ENCODE results near the gene MED27.
A peak's percentile ranks its signal among the peaks of the same experiment; 100 is the strongest.

The MED27 gene

DNA sequence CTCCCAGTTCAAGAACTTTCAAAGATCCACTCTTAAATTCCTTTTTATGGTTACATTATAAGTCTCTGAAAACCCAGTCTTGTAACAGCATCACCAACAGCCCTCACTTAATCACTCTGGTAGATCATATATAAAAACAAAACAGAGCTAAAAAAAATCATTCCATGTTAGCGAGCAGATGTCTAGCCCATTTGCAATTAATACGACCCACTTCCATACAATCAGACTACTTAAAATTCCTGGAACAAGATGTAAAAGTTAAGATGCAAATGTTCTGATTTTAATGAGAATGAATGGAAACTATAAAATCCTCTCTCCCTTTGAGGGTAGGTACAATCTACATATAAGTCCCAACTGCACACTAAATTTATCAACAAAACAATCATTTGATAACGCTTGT lies 167.0 kb downstream of the MED27 start:
- no peak for DNase-seq

DNA sequence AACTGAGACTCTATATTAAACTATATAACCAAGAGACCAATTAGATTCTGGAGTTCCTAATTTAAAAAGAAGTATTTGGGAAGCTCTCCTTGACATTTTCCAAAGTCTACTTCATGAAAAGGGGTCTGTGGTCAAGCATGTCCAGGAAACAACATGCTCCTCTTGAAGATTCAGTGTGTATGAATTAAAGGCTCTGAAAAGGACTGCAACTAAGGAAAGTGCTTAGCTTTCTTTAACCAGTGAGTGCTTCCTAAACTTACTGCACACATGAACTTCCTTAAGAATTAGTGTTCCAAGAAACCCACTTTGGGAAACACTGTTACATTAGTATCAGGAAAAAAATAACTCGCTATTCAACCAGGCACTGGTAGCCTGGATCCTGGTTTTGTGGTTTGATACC lies 167.6 kb downstream of the MED27 start:
- DNase-seq = no peak

- no peak for DNase-seq
These were observed 169.1 kb downstream of the MED27 start for GRCh38 chr9:131910572-131910971.

DNA sequence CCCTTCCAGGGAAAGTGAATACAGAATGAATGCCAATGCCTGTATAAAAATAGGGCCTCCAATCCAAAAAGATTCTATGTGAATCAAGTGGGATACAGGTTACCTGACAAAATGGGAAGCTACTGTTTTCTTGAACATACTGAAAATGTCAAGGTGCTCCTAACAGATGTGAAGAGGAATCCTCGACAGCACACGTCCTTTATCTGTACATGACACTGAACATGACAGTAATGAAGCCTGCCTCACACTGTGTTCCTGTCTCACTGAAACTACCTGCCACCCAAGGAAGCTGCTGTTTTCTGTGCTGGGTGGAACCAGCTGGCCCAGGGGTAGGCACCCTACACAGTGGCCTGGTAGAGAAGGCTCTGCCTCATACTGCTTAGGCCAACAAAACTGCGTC lies 174.5 kb downstream of the MED27 start:
- no peak for DNase-seq

GRCh38 chr9:131899296-131900228 lies 180.1 kb downstream of the MED27 start:
- no peak for DNase-seq

DNA sequence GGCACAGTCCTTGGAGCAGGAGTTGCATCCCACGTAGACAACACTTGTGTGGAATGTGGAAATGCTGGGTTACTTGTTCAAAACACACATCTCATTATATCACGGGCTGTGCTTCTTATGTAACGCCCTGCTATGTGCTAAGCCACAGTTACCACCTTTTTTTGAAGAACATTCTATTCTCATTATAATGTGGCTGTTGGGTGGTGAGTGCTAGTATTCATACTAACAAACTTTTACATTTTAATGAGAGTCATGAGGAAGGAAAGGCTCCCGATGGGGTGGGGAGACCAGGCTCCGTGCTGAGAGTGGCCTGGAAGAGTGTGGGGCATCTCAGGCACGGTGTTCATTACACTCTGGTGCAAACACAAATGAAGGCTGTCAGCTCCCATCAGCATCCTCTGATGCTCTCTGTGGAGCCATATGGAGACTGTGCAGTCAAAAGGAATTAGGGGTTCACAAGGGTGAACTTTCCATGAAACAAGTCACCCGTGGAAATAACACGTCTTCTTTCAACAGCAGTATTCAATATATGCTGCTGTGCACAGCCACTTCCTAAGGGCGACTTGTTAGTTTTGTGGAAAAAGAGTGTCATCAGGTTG lies 186.7 kb downstream of the MED27 start:
- DNase-seq = no peak

DNA sequence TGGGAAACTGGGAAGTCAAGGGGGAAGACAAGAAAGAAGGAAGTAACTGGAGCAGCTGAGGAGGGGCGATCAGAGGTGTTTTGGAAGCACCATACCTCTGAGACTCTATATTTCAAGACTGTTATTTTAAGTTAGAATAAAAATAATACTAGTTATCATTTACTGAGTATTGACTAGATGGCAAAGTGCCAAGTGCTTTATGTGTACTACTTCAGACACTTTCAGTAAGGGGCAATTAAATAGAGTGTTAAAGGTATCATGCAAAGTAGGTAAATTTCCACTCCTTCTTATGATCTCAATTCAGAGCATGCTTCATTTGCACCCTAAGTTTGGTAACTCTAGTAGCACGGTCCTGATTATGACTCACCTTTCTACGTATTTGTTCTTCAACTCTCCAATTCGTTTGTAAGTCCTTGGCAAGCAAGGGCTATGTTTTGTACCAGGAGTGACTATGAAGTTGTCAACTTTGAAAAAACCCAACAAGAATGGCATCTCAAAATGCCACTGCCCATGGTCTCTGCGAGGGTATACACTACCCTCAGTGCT lies 187.4 kb downstream of the MED27 start:
- no peak for DNase-seq

GRCh38 chr9:131891598-131891997 lies 188.1 kb downstream of the MED27 start:
- no peak for DNase-seq

GRCh38 chr9:131889437-131890251 lies 190.0 kb downstream of the MED27 start:
- DNase-seq = no peak

DNA sequence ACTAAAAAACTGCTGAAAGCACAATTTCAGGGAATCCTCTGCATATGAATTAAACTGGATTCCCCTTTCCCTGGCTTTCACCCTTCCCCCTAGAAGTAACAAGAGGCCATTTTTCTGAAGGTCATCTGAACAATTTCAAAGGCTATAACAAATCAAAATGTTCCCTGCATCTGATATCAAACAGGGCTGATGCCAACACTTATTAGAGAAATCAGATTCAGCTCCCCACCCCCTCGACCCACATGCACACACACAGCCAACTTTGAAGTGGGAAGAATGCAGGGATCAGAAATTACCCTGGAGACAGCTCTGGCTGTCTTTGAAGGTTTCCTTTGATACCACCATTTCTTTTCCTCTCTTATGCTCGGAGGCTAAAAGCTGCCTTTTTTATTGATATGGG lies 190.7 kb downstream of the MED27 start:
- DNase-seq = no peak

DNA sequence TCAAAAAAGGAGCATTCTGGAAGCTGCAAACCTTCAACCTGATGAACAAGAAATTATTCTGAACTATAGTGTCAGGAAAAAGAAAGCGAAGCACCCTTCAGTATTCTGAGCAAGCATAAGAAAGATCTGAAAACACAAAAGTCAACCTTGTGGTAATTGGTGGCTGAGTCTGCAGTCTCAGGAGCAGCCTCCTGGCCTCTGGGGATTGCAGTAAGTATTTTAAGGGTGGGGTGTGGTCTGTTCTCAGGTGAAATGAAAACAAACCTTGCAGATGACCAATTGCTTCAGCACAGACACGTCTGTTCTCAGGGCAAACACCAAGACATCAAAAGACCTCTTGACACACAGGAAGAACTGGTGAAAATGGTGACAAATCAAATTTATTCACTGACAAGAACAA lies 192.0 kb downstream of the MED27 start:
- no peak for DNase-seq

- DNase-seq = no peak
These were observed 192.8 kb downstream of the MED27 start for GRCh38 chr9:131886826-131887225.

- DNase-seq = no peak
These were observed 194.5 kb downstream of the MED27 start for GRCh38 chr9:131885144-131885609.

DNA sequence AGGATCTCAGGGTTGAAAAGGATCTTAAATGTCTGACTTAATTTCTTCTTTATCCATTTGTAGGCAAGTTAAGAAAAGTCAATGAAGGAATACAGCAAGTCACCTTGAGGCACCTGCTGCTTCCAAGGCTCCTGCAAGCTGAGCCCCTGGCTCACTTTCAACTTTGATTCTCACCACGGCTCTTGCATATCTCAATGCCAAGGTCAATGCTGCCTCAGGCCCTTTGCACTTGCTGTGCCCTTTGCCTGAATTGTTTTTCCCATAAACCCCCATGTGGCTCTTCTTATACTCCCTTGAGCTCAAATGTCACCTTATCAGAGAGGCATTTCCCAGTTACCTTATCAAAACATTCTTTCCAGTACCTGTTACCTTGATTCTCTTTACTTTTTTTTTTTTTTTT lies 195.4 kb downstream of the MED27 start:
- no peak for DNase-seq

- no peak for DNase-seq
These were observed 198.7 kb downstream of the MED27 start for GRCh38 chr9:131880833-131881583.

- DNase-seq = no peak
These were observed 199.8 kb downstream of the MED27 start for GRCh38 chr9:131879911-131880290.

GRCh38 chr9:131879181-131879910 lies 200.3 kb downstream of the MED27 start:
- peak; percentile 53 for DNase-seq

DNA sequence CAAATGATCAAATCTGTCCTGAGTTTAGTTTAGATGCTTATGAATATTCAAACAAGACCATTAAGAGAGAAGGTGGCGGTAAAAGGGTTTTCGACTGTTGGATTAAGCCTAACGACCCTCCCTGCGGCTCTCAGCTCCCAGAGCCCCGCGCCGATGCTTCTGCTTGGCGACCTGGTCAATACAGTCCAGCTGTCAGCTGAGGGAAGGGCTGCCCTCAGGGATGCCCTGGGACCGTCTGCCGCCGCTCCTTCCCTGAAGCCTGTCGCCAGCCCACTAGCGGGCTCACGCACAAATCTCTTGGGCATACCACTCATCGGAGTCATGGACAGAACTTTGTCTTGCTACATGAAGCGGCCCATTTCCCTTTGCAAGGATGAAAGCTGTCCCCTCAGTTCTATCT lies 203.2 kb downstream of the MED27 start:
- DNase-seq = no peak

- DNase-seq = peak; percentile 8
These were observed 203.7 kb downstream of the MED27 start for GRCh38 chr9:131875828-131876485.

GRCh38 chr9:131874916-131875670 lies 204.6 kb downstream of the MED27 start:
- no peak for DNase-seq
